Measurements from ENCODE around the gene GJA5.

- no peak for TF ChIP-seq CTCF (IDR thresholded peaks at IDR 0.05)
- TF ChIP-seq EZH2 (IDR thresholded peaks at IDR 0.05; ENCODE audit: borderline replicate concordance, insufficient read depth, low read depth, low read length, poor library complexity, severe bottlenecking), result no peak
Measured at GRCh38 chr1:147787765-147788164, 27.4 kb upstream of the GJA5 start.
